ENCODE results near the gene MYO7B. TPM values are rescaled to one million over a fixed set of nuclear protein-coding genes. Genes with fewer than 3 reads are reported as not detected.
"Not testable (repeated sequence)": the region's sequence is repeated elsewhere in the genome, so short reads cannot be mapped to it uniquely, and the experiment has no call there.

MYO7B gene
- total RNA-seq, 1 donor from 2014 or later: 0.04 TPM

- Mint-ChIP-seq H3K9me3 (peaks cover 8% of the 10 kb centered on the region), H3K4me3 (no peak overlapping the region), H3K36me3 (peaks cover 3% of the 10 kb centered on the region), H3K4me1 (peaks cover 14% of the 10 kb centered on the region), H3K27me3 (ENCODE audit: low read depth) (peaks cover 25% of the 10 kb centered on the region), H3K27ac (no peak overlapping the region)
- no peak for TF ChIP-seq CTCF (IDR thresholded peaks at IDR 0.05; ENCODE audit: unreplicated experiment)
- DNase-seq (ENCODE audit: low spot score in 2 of 2, unreplicated experiment in 2 of 2): no peak
These were observed 7.0 kb upstream of the MYO7B start for GRCh38 chr2:127528487-127528886.

- H3K27ac Mint-ChIP-seq; H3K9me3 Mint-ChIP-seq; H3K36me3 Mint-ChIP-seq; DNase-seq (ENCODE audit: low spot score in 2 of 2, unreplicated experiment in 2 of 2); H3K4me1 Mint-ChIP-seq; H3K4me3 Mint-ChIP-seq: not testable (repeated sequence)
- peaks cover 34% of the 10 kb centered on the region for H3K27me3 Mint-ChIP-seq (ENCODE audit: low read depth)
These were observed 6.1 kb upstream of the MYO7B start for GRCh38 chr2:127529416-127529815.

GRCh38 chr2:127530245-127531140 lies 5.0 kb upstream of the MYO7B start:
- no peak overlapping the region for H3K27ac Mint-ChIP-seq
- no peak for TF ChIP-seq CTCF (IDR thresholded peaks at IDR 0.05; ENCODE audit: unreplicated experiment)

GRCh38 chr2:127531221-127531648 lies 4.2 kb upstream of the MYO7B start:
- peaks cover 7% of the 10 kb centered on the region for H3K4me1 Mint-ChIP-seq
- peaks cover 8% of the 10 kb centered on the region for H3K9me3 Mint-ChIP-seq

More at GRCh38 chr2:127530245-127531140, 5.0 kb upstream of the MYO7B start:
- Mint-ChIP-seq H3K36me3 (no peaks in the 10 kb centered on the region), H3K9me3 (peaks cover 8% of the 10 kb centered on the region), H3K4me1 (peaks cover 7% of the 10 kb centered on the region), H3K27me3 (ENCODE audit: low read depth) (peaks cover 36% of the 10 kb centered on the region), H3K4me3 (no peak overlapping the region)
- no peak for DNase-seq (ENCODE audit: low spot score in 2 of 2, unreplicated experiment in 2 of 2)

GRCh38 chr2:127532296-127532695 lies 3.2 kb upstream of the MYO7B start:
- no peak overlapping the region for H3K27ac Mint-ChIP-seq

More at GRCh38 chr2:127531221-127531648, 4.2 kb upstream of the MYO7B start:
- no peak for DNase-seq (ENCODE audit: low spot score in 2 of 2, unreplicated experiment in 2 of 2)
- no peak for TF ChIP-seq CTCF (IDR thresholded peaks at IDR 0.05; ENCODE audit: unreplicated experiment)
- H3K27ac Mint-ChIP-seq: no peak overlapping the region
- H3K27me3 Mint-ChIP-seq (ENCODE audit: low read depth): peaks cover 36% of the 10 kb centered on the region
- H3K4me3 Mint-ChIP-seq: no peak overlapping the region
- H3K36me3 Mint-ChIP-seq: no peaks in the 10 kb centered on the region

More at GRCh38 chr2:127532296-127532695, 3.2 kb upstream of the MYO7B start:
- Mint-ChIP-seq H3K4me3 (no peak overlapping the region), H3K4me1 (peaks cover 3% of the 10 kb centered on the region), H3K36me3 (no peaks in the 10 kb centered on the region), H3K27me3 (ENCODE audit: low read depth) (peaks cover 44% of the 10 kb centered on the region), H3K9me3 (peaks cover 8% of the 10 kb centered on the region)
- no peak for DNase-seq (ENCODE audit: low spot score in 2 of 2, unreplicated experiment in 2 of 2)
- no peak for TF ChIP-seq CTCF (IDR thresholded peaks at IDR 0.05; ENCODE audit: unreplicated experiment)

All from mesothelial cell of epicardium (in vitro differentiated cells).